Right atrium auricular region (tissue), 2 donors: Measurements from ENCODE around the gene NCBP1. TPM values are rescaled to one million over a fixed set of nuclear protein-coding genes. Genes with fewer than 3 reads are reported as not detected.

Source experiments
- DNase-seq: peaks from one replicate; pipeline ENCODE4 v3.0.0-alpha.2; 2019; ENCODE audit warnings: low spot score
- H3K27ac ChIP-seq, 2 donors: fragments of 200-600 bp; sonication (generic); 1 replicate in 1 of 2; 2 replicates in 1 of 2; pipeline ENCODE4 v1.5.1; 2016 to 2019
- H3K27me3 ChIP-seq, 2 donors: fragments of 200-600 bp; sonication (generic); one replicate each; pipeline versions ENCODE4 v1.5.1 to v1.6.0; 2017 to 2019
- H3K36me3 ChIP-seq: fragments of 200-600 bp; sonication (generic); one replicate; pipeline ENCODE4 v1.5.1; 2016
- H3K4me1 ChIP-seq, 2 donors: fragments of 200-600 bp; sonication (generic); one replicate each; pipeline versions ENCODE4 v1.5.1 to v1.6.0; 2017 to 2019
- H3K4me3 ChIP-seq, 2 donors: fragments of 200-600 bp; sonication (generic); 1 replicate in 1 of 2; 2 replicates in 1 of 2; pipeline ENCODE4 v1.5.1; 2017 to 2019; ENCODE audit warnings: mild to moderate bottlenecking in 1 of 2, moderate library complexity in 1 of 2
- H3K9me3 ChIP-seq, 2 donors: fragments of 200-600 bp; sonication (generic); one replicate each; pipeline ENCODE4 v1.5.1; 2019
- total RNA-seq, 2 donors: library from RNA; depleted of rRNA; stranded (reverse); fragments of >200 nt; gene quantifications; one replicate each; pipeline ENCODE4 v1.1.0, GENCODE V29; 2016
- TF ChIP-seq, protein P1 (sequence below), 2 donors: fragments of 200-600 bp; sonication (generic); IDR thresholded peaks; one replicate each; pipeline ENCODE4 v1.5.1; 2019; ENCODE audit warnings: antibody characterized with exemption in 2 of 2

NCBP1 gene
- total RNA-seq, 2 donors from 2014 or later: 14.1 to 18.5 TPM

DNA sequence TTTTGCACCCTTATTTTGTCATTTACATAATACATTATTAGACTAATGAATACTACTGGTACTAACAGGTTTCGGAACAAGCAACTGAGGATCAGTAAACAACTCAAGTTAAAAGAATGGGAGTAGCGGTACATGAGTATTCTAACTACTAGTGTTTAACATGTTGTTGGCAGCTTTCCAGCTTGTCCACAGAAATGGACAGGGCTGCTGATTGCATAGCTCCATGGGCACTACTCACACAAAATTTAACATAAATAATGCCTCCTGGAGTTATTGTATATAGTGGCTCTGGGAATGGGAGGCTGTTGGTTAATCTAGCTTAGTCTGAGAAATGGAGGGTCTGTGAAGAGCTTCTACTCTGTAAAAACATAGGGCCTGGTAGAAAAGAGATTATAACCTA is 6.7 kb downstream of the NCBP1 start:
- Histone ChIP-seq H3K27me3 (no peaks in the 10 kb centered on the region), H3K9me3 (no peaks in the 10 kb centered on the region), H3K4me3 (no peak overlapping the region), H3K36me3 (peaks cover 39% of the 10 kb centered on the region), H3K4me1 (peaks cover 0 to 34% of the 10 kb centered on the region in 2 donors), H3K27ac (no peak overlapping the region)
- TF ChIP-seq, protein P1, sequence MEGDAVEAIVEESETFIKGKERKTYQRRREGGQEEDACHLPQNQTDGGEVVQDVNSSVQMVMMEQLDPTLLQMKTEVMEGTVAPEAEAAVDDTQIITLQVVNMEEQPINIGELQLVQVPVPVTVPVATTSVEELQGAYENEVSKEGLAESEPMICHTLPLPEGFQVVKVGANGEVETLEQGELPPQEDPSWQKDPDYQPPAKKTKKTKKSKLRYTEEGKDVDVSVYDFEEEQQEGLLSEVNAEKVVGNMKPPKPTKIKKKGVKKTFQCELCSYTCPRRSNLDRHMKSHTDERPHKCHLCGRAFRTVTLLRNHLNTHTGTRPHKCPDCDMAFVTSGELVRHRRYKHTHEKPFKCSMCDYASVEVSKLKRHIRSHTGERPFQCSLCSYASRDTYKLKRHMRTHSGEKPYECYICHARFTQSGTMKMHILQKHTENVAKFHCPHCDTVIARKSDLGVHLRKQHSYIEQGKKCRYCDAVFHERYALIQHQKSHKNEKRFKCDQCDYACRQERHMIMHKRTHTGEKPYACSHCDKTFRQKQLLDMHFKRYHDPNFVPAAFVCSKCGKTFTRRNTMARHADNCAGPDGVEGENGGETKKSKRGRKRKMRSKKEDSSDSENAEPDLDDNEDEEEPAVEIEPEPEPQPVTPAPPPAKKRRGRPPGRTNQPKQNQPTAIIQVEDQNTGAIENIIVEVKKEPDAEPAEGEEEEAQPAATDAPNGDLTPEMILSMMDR (IDR thresholded peaks at IDR 0.05): no peak
- DNase-seq: no peak

DNA sequence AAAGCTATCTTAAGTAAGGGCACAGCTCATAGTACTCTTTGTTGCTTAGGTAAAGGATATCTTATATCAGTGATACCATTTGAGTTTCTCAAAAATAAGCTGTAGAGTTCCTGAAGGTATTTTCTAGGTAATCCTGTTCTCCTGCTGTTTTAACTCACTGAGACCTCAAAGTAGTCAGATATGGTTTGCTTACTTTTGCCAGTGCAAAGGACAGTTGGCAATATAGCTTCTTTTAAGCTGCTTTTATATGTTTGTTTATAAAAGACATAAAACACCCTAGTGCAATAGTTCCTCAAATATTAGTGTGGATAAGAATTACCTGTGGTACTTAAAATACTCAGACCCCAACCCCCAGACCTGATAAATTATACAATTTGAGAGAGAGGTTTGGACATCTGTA is 12.1 kb downstream of the NCBP1 start:
- H3K4me3 ChIP-seq: no peak overlapping the region
- H3K4me1 ChIP-seq: peaks cover 0 to 1% of the 10 kb centered on the region in 2 donors
- H3K9me3 ChIP-seq: no peaks in the 10 kb centered on the region
- H3K27ac ChIP-seq: no peak overlapping the region
- no peaks in the 10 kb centered on the region for H3K27me3 ChIP-seq
- H3K36me3 ChIP-seq: peaks cover 80% of the 10 kb centered on the region
- no peak for DNase-seq
- TF ChIP-seq, protein P1 (IDR thresholded peaks at IDR 0.05): no peak

DNA sequence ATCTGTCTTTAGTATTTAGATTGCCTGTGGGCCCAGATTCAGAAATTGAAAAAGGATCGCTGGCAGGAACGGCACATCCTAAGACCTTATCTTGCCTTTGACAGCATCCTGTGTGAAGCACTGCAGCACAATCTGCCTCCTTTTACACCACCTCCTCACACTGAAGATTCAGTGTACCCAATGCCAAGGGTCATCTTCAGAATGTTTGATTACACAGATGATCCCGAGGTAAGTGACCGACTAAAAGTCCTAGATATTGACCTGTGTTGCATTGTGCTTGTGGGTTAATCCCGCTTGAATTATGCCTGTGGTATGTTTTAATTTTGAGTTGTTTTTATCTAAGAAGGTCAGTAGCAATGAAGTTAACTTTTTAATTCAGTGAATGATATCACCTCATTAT is 14.4 kb downstream of the NCBP1 start:
- Histone ChIP-seq H3K27me3 (no peaks in the 10 kb centered on the region), H3K4me3 (no peak overlapping the region), H3K9me3 (no peaks in the 10 kb centered on the region), H3K4me1 (peaks cover 0 to 15% of the 10 kb centered on the region in 2 donors), H3K27ac (no peak overlapping the region), H3K36me3 (peaks cover 77% of the 10 kb centered on the region)
- TF ChIP-seq, protein P1 (IDR thresholded peaks at IDR 0.05): no peak
- no peak for DNase-seq

DNA sequence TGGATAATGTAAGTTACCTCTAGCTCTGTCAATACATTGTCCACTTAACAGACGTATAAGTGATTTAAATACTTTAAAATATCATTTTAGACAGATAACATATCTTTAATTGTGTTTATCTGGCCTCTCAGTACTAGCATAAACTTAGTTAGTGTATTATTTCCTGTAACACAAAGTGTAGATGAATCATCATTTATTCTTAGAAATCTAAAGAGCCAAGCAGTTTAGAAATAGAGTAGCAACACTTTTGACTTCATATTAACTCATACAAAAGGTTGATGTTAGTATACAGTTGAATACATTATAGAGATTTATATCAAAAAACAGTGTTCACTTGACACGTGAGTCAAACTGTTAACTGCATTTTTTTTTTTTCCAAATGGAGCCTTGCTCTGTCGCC is 18.0 kb downstream of the NCBP1 start:
- no peaks in the 10 kb centered on the region for H3K27me3 ChIP-seq
- TF ChIP-seq, protein P1 (IDR thresholded peaks at IDR 0.05): no peak
- H3K9me3 ChIP-seq: no peaks in the 10 kb centered on the region
- peak overlapping the region; percentile 17 to 38 for H3K27ac ChIP-seq
- H3K4me3 ChIP-seq: no peak overlapping the region
- DNase-seq: no peak
- peaks cover 82% of the 10 kb centered on the region for H3K36me3 ChIP-seq
- H3K4me1 ChIP-seq: peaks cover 0 to 15% of the 10 kb centered on the region in 2 donors

DNA sequence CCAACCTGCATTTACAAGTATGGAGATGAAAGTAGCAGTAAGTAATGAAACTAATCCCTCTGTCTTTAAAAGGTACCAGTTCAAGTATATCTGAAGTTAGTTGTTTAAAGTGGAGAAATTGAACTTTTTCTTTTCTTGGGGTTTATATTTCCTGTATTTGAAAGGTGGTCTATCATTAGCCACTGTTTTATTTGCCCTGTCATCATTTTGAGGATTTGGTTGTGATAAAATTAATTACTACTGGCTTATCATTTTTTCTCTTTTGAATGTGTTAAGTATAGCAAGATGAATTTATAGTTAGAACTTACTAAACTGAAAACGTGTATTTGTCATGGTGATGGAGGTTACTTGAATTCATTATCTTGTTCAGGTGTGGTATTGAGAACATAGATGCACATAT is 25.1 kb downstream of the NCBP1 start:
- H3K4me3 ChIP-seq: no peak overlapping the region
- H3K9me3 ChIP-seq: no peaks in the 10 kb centered on the region
- TF ChIP-seq, protein P1 (IDR thresholded peaks at IDR 0.05): no peak
- H3K36me3 ChIP-seq: peaks cover 70% of the 10 kb centered on the region
- no peak overlapping the region for H3K27ac ChIP-seq
- H3K4me1 ChIP-seq: no peaks in the 10 kb centered on the region
- no peak for DNase-seq
- no peaks in the 10 kb centered on the region for H3K27me3 ChIP-seq

DNA sequence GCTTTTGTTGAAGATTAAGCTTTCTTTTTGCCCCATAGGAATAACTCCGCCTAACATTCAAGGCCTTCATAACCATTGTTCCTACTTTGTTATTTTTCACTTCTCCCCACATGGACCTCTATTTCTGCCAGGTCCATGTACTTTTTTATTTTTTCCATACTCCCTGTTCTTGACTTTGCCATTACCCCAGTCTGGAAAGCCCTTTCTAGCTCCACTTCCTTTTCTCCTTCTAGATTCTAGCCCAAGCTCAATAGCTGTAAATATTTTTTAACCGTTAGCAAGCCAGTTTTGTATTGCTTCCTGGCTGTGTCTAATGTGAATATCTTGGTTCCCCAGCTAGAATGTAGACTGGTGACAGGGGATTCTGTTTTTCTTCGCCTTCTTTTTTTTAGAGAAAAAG is 26.1 kb downstream of the NCBP1 start:
- Histone ChIP-seq H3K4me1 (no peaks in the 10 kb centered on the region), H3K36me3 (peaks cover 70% of the 10 kb centered on the region), H3K27me3 (no peaks in the 10 kb centered on the region), H3K4me3 (no peak overlapping the region), H3K9me3 (no peaks in the 10 kb centered on the region), H3K27ac (peak overlapping the region in 1 of 2 donors; percentile 5)
- DNase-seq: no peak
- TF ChIP-seq, protein P1 (IDR thresholded peaks at IDR 0.05): no peak
